Neural crest cell (in vitro differentiated cells): ENCODE measurements around the gene SELENOK. TPM values are rescaled to one million over a fixed set of nuclear protein-coding genes. Genes with fewer than 3 reads are reported as not detected.

Experiments
- DNase-seq: peaks from one replicate; pipeline ENCODE4 v3.0.0; 2021; ENCODE audit warnings: low read depth, mixed read lengths, low spot score
- H3K27ac Mint-ChIP-seq: one replicate; pipeline ENCODE4 v1.8.0; 2021; ENCODE audit warnings: mild to moderate bottlenecking, mixed read lengths; ENCODE audit not compliant: unreplicated experiment
- H3K27me3 Mint-ChIP-seq: 2 replicates; pipeline ENCODE4 v1.8.0; 2021; ENCODE audit warnings: low read depth, mild to moderate bottlenecking, mixed read lengths
- H3K36me3 Mint-ChIP-seq: 2 replicates; pipeline ENCODE4 v1.8.0; 2021; ENCODE audit warnings: low read depth, mild to moderate bottlenecking, mixed read lengths
- H3K4me1 Mint-ChIP-seq: 2 replicates; pipeline ENCODE4 v1.8.0; 2021; ENCODE audit warnings: mixed read lengths
- H3K4me3 Mint-ChIP-seq: one replicate; pipeline ENCODE4 v1.8.0; 2021; ENCODE audit warnings: mild to moderate bottlenecking, mixed read lengths
- H3K9me3 Mint-ChIP-seq: 2 replicates; pipeline ENCODE4 v1.8.0; 2021; ENCODE audit warnings: mixed read lengths
- CTCF ChIP-seq: fragments of 200-600 bp; sonication (generic); conservative IDR thresholded peaks from 2 replicates; pipeline ENCODE4 v1.5.0; 2021; ENCODE audit warnings: antibody characterized with exemption, mild to moderate bottlenecking
- total RNA-seq: library from RNA; stranded (reverse); gene quantifications from 2 replicates; pipeline ENCODE4 v1.2.1, GENCODE V29; 2021

Gene SELENOK
- total RNA-seq, 1 donor from 2014 or later, result 39.2 TPM

- peaks cover 29% of the 10 kb centered on the region for H3K36me3 Mint-ChIP-seq
- TF ChIP-seq CTCF, result no peak
- no peaks in the 10 kb centered on the region for H3K9me3 Mint-ChIP-seq
- no peaks in the 10 kb centered on the region for H3K4me1 Mint-ChIP-seq
- no peak for DNase-seq
- no peak overlapping the region for H3K4me3 Mint-ChIP-seq
- H3K27me3 Mint-ChIP-seq, result no peaks in the 10 kb centered on the region
- no peak overlapping the region for H3K27ac Mint-ChIP-seq
Observed at GRCh38 chr3:53865732-53866499, 25.7 kb downstream of the SELENOK start.

DNA sequence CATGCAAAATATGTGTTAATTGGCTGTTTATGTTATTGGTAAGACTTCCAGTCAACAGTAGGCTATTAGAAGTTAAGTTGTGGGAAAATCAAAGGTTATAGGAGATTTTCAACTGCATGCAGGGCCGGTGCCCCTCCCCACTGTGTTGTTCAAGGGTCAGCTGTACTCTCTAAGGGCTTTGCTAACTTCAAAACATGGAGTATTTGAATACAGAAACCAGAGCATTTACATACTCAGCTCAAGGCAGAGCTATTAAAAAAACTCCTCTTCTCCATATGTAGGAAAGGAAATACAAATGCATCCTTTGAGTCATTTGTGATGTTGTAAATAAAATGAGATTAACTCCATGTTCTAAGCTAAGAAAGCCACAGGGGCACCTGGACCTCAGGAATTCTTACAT is 28.5 kb downstream of the SELENOK start:
- H3K4me1 Mint-ChIP-seq, result no peaks in the 10 kb centered on the region
- peaks cover 17% of the 10 kb centered on the region for H3K36me3 Mint-ChIP-seq
- DNase-seq, result no peak
- H3K9me3 Mint-ChIP-seq, result no peaks in the 10 kb centered on the region
- H3K27me3 Mint-ChIP-seq, result no peaks in the 10 kb centered on the region
- H3K27ac Mint-ChIP-seq, result no peak overlapping the region
- no peak for TF ChIP-seq CTCF
- no peak overlapping the region for H3K4me3 Mint-ChIP-seq

DNA sequence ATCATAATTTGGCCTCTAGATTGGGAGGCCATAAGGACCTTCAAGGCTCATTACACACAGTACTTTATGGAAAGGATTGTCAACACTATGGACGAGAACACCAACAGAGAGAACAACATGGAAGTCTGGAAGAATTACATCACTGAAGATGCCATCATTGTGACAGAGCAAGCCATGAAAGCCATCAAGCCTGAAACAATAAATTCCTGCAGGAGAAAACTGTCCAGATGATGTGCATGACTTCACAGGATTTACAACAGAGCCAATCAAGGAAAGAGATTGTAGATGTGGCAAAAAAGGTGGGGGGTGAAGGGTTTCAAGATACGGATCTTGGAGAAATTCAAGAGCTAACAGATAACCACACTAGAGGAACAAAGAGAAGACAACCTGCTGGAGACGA is 29.4 kb downstream of the SELENOK start:
- no peak for DNase-seq
- no peak overlapping the region for H3K27ac Mint-ChIP-seq
- H3K36me3 Mint-ChIP-seq, result peaks cover 15% of the 10 kb centered on the region
- no peaks in the 10 kb centered on the region for H3K9me3 Mint-ChIP-seq
- H3K4me1 Mint-ChIP-seq, result no peaks in the 10 kb centered on the region
- no peak overlapping the region for H3K4me3 Mint-ChIP-seq
- TF ChIP-seq CTCF, result no peak
- H3K27me3 Mint-ChIP-seq, result no peaks in the 10 kb centered on the region

DNA sequence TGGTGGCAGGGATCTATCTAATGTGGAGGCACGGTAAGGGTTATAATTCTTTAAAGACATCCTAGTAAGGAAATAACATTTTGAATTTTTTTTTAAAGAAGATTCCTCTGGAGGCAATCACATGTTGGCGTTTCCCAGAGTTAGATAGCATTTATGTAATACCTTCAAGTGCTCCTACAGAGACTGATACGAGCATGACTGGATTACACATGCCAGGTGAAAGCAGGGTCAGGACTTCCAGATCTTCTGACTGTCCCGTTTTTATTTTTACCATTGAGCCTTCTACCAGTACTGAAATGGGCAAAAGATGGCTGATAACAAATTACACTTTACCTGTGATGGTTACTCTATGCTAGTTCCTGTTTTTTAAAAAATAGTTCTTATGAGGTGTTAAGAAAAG is 31.5 kb downstream of the SELENOK start:
- Mint-ChIP-seq H3K9me3 (no peaks in the 10 kb centered on the region), H3K4me1 (no peaks in the 10 kb centered on the region), H3K27me3 (no peaks in the 10 kb centered on the region), H3K36me3 (peaks cover 15% of the 10 kb centered on the region), H3K4me3 (no peak overlapping the region), H3K27ac (no peak overlapping the region)
- DNase-seq, result no peak
- TF ChIP-seq CTCF, result no peak

DNA sequence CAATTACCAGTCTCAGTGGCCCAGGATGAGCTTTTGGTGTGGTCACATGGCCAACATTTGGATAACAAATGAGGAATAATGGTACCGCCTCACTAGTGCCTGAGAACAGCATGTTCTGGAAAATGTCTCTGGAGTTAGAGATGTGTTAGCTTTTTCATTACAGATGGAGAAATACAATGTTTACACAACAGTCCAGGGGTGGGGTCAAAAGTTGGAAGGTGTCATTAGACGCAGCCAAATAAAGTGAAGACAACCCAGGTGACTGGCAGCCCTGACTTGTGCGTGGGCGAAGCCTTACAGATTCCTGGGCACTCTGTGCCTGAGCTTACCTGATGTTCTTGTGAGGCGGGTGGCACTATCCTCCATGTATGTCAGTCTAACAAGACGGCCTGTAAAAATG is 32.5 kb downstream of the SELENOK start:
- H3K4me3 Mint-ChIP-seq, result no peak overlapping the region
- no peak overlapping the region for H3K27ac Mint-ChIP-seq
- H3K27me3 Mint-ChIP-seq, result no peaks in the 10 kb centered on the region
- H3K4me1 Mint-ChIP-seq, result no peaks in the 10 kb centered on the region
- H3K36me3 Mint-ChIP-seq, result peaks cover 12% of the 10 kb centered on the region
- DNase-seq, result no peak
- TF ChIP-seq CTCF, result no peak
- no peaks in the 10 kb centered on the region for H3K9me3 Mint-ChIP-seq
